GM18499 (cell line): ENCODE data around the gene TM9SF3.

Experiments
- ATAC-seq: cut with Tn5 transposase; IDR thresholded peaks from one replicate; pipeline ENCODE4 v1.9.1; 2021; ENCODE audit warnings: moderate number of reproducible peaks; ENCODE audit not compliant: insufficient read depth, unreplicated experiment

TM9SF3 gene

DNA sequence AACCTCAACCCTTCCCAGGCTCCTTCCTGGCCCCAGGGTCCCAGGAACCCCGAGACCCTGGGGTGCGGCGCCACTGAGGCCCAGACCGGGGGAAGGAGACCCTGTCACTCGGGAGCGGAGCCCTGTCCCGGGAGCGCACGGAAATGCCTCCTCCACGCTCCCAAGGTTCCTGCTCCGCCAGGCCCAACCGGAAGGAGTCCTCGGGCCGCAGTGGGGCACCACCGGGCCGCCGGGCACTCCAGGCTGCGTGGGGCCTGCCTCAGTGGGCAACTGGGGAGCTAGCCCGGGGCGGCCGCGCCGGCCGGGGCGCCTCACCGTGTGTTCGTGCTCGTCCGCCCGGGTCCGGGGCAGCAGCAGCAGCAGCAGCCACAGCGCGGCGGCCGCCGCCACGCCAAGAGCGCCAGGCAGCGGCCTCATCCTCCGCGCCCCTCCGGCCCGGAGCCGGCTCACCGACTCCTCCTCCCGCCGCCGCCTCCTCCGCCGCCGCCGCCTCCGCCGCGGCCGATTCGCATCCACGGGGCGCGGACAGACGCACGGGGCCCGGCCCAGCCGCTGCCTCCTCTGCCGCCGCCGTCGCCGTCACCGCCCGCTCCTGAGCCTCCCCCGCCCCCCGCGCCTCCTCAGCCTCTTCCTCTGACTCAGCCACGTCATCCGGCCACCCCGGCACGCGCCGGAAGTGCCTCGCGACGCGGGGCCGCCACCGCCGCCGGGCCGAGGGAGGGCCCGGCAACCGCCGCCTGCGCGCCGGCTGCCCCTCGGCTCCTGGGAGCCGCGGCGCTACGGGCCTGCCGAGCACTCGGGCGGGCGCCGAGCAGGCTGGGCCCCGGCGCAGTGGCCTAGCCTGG lies at the start of gene TM9SF3:
TM9SF3 (minus strand) TSS at position 594 of the 845 bp plus-strand sequence; CDS start at position 417, 177 bp downstream.
- peak; percentile 35 for ATAC-seq

DNA sequence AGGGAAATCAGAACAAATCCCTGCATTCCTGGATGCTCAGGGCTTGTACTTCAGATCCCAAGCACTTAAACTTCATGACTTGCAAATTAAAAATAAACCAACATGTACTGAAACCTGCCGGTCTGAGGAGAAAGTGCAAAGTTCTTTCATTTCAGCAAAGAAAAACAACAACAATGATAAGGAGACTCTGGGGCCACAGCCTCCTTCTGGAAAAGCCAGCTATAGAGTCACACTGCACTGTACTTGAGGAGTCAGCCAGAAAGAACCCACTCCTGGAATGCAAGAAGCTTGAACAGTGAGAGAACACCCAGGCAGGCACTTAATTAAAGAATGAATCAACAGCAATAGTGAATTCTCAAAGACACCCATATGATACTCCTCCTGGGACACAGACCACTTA lies 49.7 kb upstream of the TM9SF3 start:
- ATAC-seq = no peak

DNA sequence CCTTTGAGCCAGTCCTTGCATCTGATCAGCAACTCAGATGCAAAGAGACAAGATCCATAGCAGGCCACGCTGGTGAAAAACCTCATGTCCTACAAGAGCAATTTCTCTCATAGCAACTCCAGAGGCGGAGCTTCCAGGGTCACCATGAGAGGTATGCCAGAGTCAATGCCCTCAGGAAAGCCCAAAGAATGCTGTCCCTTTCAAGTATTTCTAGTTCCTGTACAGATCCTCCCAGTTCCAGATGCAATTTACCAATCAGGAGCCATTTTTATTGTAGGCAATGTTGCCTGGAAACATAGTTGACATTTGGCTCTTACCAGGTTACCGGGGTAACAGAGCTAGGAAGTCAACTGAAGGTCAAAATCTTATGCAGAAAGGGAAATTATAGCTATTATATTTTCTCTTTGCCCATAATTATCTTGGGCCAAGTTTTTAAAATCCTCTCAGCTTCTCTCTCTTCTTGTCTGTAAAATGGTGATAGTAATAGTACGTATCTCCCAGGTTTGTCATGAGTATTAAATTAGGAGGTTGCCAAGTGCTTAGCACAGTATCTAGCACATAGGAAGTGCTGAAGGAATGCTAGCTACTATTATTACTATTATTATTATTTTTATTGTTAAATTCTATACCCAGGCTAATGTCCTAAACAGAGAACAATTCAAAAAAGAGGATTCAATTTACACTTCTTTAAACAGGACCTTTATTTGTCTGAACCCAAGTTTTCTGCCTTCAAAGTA lies 46.3 kb upstream of the TM9SF3 start:
- ATAC-seq = no peak

DNA sequence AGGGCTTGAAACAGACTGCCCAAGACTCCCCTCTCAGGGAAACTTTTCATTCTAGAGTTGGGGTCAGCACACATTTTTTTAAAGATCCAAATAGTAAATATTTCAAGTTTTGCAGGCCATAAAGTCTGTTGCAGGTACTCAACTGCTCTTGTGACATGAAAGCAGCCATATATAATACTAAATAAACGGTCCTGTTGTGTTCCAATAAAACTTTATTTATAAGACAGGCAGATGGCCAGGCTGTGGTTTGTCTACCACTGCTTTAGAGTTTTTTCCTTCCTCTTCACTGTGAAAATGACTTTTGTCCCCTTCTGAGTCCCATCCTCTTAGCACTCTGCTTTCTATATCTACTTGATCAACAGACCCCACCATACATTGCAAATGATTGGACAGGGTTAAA lies 40.5 kb upstream of the TM9SF3 start:
- ATAC-seq = no peak

DNA sequence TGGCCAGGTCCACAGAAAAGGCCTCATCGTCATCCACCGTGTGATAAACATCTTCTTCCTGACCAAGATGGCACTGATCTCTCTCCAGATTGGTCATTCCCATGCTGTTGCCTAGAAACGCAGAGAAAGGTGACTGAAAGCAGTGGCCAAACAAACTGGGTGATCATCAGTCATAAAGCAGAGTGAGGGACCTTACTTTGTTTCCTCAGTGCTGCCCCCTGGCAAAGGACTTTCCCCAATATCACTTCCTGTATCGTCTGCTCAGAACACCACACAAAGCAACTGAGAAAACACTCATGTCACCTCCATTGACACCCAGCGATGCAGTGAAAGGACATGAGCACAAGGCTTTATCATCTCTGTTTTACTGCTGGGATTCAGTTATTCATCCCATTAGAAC lies 40.0 kb upstream of the TM9SF3 start:
- ATAC-seq = no peak

DNA sequence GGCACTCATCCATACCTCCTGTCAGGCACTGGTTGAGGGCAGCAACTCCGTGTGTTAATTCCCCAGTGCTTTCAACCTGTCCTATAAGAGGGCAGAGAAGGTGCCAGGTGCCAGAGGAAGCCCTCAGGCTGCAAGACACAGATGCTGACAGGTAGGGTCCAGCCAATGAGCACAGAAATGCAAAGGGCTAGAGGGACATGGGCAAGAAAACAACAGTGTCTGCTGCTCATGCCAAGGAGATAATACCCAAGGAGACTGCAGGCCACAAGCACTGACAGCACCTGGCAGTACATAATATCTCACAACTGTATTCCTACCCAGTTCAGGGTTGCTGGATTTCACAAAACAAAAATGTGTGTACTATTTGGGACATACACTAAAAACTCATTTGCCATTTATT lies 38.4 kb upstream of the TM9SF3 start:
- ATAC-seq = no peak

DNA sequence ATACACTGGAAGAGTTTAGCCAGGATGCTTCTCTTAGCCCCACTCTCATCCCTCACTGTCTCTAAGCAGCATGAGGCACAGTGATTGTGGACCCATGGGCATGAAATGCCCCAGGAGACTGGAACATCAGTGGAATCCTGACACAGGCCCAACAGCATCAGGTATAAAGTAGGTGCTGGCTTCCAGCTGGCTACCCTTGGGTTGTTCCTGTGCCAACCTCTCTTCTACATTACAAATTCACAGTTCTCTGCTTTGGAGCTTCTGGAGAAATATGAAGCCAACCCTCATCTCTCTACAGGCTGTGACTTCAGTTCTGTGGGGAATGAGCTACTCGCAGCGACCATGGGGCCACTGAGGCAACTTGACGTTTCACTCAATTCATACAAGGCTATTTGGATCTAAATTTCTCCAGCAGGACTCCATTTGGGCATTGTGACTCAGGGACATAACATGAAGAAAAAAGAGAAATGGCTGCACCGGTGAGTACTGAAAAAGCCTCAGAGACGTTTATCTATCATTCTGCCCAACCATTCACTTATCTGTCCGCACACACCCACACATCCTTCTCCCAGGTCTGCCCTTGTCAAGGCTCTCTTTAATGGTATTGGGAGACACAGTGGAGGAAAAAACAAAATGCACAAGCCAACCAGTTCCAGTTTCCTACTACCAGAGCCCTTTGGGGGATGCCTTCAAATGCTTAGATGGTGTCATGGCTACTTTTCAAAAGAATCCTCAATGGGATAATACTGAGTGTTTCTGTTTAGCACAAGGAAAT lies 35.4 kb upstream of the TM9SF3 start:
- no peak for ATAC-seq

DNA sequence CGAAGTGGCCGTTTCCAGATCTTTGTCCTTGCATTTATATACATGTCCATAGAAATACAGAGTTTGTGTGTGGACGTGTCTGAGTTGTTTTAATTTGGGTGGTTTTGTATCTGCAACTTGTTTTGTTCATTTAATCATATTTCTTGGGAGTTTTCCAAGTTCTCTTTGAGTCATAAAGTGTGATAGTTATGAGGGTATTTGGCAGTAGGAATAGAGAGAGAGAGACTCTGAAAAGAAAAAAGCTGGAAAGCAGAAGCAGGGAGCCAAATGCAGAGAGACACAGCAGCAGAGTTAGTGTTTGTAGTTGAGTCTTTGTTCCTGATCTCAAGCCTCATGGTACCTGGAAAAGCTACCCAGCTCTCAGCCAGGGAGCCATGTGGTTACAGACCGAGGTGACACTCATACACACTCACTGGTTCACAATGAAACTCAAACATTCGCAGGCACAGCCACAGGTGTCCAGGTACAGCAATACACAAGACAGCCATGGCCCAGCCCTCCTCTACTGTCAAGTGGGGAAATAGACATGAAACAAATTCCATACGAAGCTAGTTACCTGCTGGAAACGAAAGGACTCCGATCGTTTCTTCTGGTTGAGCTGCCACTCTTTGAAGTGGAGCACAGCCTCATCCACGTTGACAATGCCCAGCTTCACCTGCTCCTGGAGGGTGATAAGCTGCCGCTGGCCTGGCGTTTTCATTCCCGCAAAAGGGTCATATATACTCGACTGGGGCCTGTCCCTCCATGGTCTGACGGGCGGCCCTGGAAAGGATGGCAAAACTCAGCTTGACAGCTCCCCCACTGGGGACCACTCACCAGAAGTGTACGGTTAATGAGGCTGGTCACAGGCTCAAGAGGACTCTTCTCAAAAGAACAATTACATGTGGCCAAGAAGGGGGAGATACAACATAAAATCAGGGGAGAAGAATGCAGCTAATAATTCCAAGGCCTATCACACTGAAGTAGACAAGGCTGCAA lies 33.3 kb upstream of the TM9SF3 start:
- ATAC-seq = no peak

DNA sequence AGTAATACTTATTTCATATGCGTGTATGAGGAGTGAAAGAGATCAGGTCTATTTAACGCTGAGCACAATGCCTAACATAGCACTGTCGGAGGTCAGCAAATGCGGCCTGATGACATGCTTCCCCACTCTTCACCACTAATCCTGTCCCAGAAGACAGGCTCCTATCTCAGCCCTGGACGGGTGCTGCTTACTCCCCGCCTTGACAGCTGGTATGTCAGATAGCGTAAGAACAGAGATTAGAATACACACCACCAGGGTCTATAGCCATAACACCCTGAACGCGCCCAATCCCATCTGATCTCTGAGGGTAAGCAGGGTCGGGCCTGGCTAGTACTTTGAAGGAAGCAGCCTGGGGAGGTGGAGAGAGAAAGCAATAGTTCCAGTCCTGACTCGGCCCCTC lies 32.3 kb upstream of the TM9SF3 start:
- ATAC-seq = no peak

DNA sequence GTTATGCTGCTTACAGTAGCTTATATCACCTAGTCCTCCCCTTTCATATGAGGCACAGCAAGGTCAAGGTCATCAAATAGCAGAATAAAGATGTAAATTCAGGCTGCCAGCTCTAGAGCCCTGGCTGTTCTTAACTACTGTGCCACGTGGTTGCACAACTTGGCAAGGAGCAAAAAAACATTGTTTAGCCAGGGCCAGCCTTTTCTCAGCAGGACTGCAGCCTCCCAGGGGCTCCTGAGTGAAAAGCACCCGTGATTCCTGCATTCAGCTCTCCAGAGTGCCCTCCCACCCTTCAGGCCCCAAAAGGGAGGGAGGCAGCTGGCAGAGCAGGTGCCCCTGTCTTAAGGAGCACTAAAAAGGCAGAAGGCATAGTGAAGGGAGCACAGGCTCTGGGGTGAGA lies 31.8 kb upstream of the TM9SF3 start:
- ATAC-seq = no peak

DNA sequence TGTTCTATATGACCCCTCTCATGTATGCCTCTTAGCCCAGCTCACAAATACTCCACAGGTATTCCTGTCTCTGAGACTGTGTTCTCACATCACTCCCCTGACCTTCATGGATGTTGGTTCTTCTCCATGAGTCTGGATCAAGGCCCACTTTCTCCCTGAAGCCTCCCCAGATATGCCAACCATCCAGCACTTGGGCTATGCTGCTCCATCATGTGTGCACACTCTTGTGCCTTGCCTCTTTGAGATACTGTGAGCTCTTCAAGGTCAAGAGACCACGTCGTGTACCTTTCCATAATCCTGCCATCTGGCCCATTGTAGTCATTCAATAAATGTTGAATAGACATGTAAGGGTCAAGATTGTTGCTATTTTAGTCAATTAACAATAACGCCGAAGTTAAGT lies 30.1 kb upstream of the TM9SF3 start:
- ATAC-seq = no peak

DNA sequence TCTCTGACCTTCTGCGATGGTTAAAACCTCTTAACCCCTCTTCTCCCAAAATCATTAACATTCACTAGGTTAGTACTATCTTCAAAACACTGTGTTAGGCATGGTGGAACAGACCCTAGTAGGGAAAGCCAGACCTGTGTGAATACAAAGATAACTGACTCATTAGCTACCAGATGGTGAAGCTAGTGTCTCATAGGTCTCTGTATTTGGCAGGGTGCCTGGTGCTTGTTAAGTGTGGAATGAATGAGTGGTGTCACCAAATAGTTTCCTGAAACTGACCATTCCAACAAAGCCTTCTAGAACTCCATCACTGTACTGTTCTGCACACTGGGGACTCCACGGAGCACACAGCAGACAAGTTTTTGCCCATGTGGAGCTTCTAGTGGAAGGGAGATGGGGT lies 27.7 kb upstream of the TM9SF3 start:
- no peak for ATAC-seq

DNA sequence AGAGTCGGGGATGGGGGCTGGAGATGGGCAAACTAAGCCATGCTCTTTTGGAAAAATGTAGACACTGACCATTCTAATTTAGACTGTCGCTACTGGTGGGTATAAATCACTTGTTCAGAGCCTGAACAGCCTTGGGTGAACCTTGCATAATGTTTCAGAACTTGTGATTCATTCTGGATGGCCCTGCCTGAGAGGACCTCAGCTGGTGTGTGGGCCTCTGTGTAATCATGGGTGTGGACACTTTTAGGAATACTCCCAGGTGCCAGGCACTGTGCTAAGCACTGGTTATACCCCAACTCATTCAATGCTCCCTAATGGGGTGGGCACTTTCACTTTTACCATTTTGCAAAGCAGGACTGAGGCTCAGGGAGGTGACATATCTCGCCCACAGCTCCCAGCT lies 26.8 kb upstream of the TM9SF3 start:
- ATAC-seq = no peak

DNA sequence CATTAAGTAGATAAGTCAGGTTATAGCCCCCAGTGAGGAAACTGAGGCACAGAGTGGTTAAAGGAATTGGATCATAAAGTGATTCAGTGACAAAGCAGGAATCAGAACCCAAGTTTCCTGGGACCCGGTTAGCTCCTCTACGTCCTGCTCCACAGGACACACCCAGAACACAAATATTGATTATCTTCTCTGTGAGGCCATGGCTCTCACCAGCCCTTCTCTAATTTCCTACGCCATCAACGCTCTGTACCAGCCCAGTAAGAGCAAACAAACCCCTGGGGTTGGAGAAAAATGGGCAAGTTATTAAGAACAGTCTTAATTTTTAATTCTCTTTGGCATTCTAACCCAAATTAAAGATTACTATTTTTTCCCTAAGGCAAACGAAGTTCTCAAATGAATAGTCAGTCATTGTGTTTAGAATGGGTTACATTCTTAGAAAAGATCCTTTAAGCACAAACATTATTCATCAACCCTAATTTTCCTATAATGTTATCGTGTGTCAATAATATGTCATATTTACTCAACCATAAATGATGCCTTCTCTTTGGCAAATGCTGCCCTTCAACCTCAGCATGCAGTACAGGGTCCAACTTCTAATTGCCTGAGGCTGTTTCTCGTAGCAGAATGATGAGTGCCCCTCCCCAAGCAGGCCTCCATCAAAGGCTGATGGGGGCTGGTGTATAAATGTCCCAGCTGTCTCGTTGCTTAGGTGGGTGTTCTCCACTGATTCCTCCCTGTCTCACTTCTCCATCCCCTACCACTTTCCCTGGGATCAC lies 25.4 kb upstream of the TM9SF3 start:
- ATAC-seq = no peak

DNA sequence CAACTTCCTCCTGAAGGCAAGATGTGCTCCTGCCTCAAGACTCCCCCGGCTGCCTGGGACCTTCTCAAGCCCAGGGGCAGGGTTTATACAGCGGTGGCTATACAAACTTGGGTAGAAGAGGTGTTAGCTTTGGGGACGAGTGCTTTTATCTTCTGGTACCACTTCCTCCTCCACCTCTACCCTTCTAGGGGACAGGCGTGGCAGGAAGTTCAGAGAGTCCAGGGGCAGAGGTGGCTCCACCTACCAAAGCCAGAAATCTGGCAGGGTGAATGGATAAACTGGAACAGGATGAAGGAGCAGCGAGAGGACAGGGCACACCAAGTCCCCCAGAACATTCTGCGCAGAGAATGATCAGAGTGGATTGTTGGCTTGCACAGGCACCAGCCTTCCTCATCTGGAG lies 24.0 kb upstream of the TM9SF3 start:
- no peak for ATAC-seq

DNA sequence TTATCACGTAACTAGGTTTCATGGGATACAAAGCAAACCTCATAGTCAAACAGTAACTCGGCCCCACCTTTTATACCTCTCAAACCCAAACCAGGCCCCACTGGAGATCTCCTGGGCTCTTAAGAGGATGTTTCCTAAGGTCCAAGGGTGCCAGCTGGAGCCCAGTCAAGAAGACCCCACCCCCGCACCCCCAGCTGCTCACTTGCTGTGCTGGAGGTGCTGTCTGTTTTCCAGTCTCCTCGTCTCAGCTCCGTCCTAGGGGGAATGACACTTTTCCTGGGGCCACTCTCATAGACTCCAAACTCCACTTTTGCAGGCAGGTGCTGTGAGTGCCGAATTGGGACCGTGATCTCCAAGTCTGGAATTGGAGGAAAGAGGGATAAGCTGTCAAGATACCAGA lies 22.7 kb upstream of the TM9SF3 start:
- no peak for ATAC-seq

DNA sequence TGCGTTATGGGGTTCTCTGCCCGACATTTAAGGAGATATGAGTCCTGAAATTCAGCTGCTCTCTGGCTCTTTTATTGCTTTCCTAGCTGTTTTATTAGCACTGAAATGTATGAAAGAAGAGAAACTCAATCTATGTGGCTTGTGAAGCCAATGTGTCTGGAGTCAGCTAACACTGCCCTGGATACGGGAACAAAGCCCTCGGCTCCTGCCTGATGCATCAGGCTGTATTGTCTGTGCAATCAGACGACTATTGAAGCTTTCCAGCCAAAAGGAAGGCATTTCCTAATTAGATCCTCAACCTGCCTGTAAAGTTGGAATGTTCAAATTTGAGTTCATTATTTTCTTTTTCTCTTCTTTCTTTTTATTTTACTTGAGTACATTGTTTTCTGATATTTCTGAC lies 22.0 kb upstream of the TM9SF3 start:
- no peak for ATAC-seq

DNA sequence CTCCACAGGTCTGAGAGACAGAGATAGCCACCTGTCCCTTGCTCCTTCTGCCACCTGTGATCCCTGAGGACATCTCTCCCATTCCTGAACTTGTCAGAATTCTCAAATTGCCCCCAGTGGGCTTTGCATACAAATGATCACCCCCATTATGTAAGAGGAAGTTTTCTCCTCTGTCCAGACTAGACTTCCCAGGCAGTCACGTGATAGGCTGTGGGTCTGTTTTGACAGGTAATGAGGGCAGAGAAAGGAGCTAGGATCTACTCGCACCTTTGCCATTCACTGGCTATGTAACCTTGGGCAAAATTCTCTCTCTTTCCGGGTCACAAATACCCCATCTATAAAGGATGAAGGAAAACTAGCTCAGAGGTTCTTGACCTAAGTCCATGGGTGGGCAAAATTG lies 21.4 kb upstream of the TM9SF3 start:
- ATAC-seq = no peak

DNA sequence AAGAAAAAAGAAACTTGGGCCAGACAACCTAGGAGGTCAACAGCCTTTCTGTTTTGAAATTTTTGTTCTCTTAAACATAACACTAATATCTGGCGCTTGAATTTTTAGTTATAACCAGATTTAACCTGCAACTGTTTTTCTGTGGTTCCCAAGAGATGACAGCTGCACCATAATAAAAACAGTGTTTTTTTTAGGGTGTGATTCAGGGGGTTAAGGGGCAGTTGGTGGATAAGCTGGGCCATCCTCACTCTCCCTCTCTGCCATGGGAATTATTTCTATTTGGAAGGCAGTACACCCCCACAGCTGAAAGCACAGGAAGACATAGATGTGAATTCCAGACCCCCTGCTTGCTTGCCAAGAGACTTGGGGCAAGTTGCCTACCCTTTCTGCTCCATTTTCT lies 20.1 kb upstream of the TM9SF3 start:
- ATAC-seq = no peak
